GM19463 (cell line): Measurements from ENCODE around the gene CC2D1B.

Source experiments
- ATAC-seq: cut with Tn5 transposase; IDR thresholded peaks from one replicate; pipeline ENCODE4 v1.9.1; 2021; ENCODE audit warnings: mild to moderate bottlenecking, moderate library complexity; ENCODE audit not compliant: unreplicated experiment

The CC2D1B gene

DNA sequence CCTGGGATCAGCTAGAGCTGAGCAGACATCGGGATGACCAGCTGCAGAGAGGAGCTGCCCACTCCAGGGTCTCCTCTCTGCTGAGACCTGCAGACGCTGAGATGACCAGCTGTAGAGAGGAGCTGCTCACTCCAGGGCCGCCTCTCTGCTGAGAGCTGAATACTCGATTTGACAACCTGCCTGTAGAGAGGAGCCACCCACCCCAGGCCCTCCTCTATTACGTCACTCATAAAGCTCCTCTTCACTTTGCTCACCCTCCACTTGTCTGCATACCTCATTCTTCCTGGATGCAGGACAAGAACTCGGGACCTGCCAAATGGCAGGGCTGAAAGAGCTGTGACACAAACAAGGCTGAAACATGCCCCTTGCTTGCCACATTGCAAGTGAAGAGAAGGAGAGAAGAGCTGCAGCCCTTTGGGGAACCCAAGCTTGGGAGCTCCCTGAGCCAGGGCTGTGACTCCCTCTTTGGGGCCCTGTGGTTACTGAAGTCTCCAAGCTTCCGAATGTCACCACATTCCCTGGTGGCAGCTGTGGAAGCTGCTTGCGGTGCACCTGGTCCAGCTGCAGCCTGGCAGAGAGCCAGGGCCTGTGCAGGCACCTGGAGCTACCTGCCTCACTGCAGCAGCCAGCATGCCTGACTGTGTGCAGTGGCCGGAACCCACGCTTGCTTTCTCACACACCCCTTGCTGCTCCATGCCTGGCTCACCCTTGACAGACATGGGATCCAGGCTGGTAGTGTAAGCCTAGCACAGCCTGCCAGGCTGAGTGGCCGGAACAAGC is 59.6 kb downstream of the CC2D1B start:
- ATAC-seq = no peak

DNA sequence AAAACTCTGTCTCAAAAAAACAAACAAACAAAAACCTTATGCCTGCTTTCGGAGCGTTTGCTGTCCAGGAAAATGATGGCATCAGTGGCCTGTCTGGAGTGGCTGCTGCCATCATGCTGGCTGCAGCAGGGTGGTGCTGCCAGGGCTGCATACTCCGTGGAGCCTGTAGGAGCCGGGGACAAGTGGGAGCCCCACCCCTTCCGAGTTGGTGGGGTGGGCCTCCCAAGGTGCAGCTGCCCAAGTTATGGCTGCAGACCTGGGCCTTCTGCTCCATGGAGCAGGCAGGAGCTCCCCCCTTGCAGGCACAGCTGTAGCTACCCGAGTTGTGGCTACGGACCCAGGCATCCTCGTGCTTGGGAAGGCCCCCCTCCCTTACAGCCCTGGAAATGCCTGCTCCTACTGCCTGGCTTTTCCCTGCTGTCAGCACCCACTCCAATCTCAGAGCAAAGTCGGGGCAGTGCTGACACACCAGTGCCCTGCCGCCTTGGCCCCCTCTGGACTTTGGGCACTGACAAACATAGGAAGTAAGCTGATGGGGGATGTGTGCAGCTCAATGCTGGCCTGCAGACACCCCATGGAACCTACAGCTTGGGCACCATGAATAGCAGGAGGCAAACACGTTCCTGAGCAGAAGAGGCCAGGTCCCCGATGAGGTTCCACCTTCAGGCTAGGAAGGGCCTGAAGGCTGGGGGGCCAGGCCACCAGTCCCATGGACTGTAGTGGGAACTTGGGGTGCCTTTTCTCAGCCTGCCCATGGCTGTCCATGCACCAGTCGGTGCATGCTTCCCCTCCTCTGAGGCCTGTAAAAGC is 60.4 kb downstream of the CC2D1B start:
- ATAC-seq = no peak
